ENCODE results near the gene SPATA4. TPM values are rescaled to one million over a fixed set of nuclear protein-coding genes. Genes with fewer than 3 reads are reported as not detected.

Gene SPATA4
- total and polyA plus RNA-seq, 10 of the 15 experiments (the other 5 are each of a cell fraction or from before 2014, with no cell fraction given), result not detected

- Histone ChIP-seq H3K9me3 (replicated peaks; ENCODE audit: control insufficient read depth, insufficient read depth, low read length) (no peaks in the 10 kb centered on the region), H3K27ac (ENCODE audit: control insufficient read depth, insufficient read depth) (no peak overlapping the region), H3K9ac (ENCODE audit: control insufficient read depth, insufficient read depth, low read length) (no peak overlapping the region), H3K36me3 (ENCODE audit: control insufficient read depth in 2 of 2, insufficient read depth in 2 of 2, low read length in 1 of 2) (no peaks in the 10 kb centered on the region), H2AFZ (ENCODE audit: control insufficient read depth, low read depth, low read length) (no peak overlapping the region), H3K79me2 (ENCODE audit: control insufficient read depth, insufficient read depth, low read length) (no peaks in the 10 kb centered on the region), H4K20me1 (ENCODE audit: control insufficient read depth, insufficient read depth) (no peaks in the 10 kb centered on the region), H3K4me3 (no peak overlapping the region), H3K4me1 (ENCODE audit: control insufficient read depth, insufficient read depth, low read length) (no peaks in the 10 kb centered on the region), H3K27me3 (replicated peaks in 1 of 2; ENCODE audit: control insufficient read depth in 2 of 2, insufficient read depth in 2 of 2, low read length in 1 of 2) (no peaks in the 10 kb centered on the region), H3K4me2 (ENCODE audit: control insufficient read depth, insufficient read depth) (no peak overlapping the region)
- CTCF ChIA-PET, result no interaction called here
- SMC1A ChIA-PET (ENCODE audit: uncharacterized antibody, unreplicated experiment), result interaction anchor here (0.6 to 1.7 kb wide), 3 partner anchors 10 to 98 kb away, joined by 3 to 4 read pairs (median 3); no protein-coding TSS in a partner anchor
- in situ Hi-C loops (cut with MboI), result no loop called here
- FAIRE-seq, result no peak
- POLR2A ChIA-PET, result no interaction called here
- 52% methylated on average over 1 of the region's 1 CpG for WGBS (ENCODE audit: insufficient coverage, insufficient replicate concordance, low lambda C conversion rate, missing lambda C conversion rate)
- TF ChIP-seq RCOR1 (conservative IDR thresholded peaks at IDR 0.05; ENCODE audit: low read depth, low read length) (no peak), TCF7 (IDR thresholded peaks at IDR 0.05; ENCODE audit: borderline replicate concordance) (no peak), CBX5 (IDR thresholded peaks at IDR 0.05; ENCODE audit: low read depth) (no peak), YBX1 (IDR thresholded peaks at IDR 0.05) (no peak), ATF7 (IDR thresholded peaks at IDR 0.05; ENCODE audit: low read depth) (no peak), EED (IDR thresholded peaks at IDR 0.05; ENCODE audit: low read depth) (no peak), E4F1 (IDR thresholded peaks at IDR 0.05; ENCODE audit: borderline replicate concordance, partially characterized antibody) (no peak), HDAC2 (IDR thresholded peaks at IDR 0.05) (no peak), PAX8 (IDR thresholded peaks at IDR 0.05) (no peak), IRF4 (IDR thresholded peaks at IDR 0.05; ENCODE audit: low read depth, low read length) (no peak)
- BruUV-seq (replicated peaks), result no TSS peak
- RAD21 ChIA-PET (ENCODE audit: unreplicated experiment), result no interaction called here
- no peak for DNase-seq (ENCODE audit: low read depth, low spot score)
- intact Hi-C loops (cut with micrococcal nuclease; ENCODE audit: unreplicated experiment), result no loop called here
- no peak for ATAC-seq
Observed at GRCh38 chr4:176242764-176243347, 47.5 kb upstream of the SPATA4 start.
